B cell (primary cell): ENCODE data around the gene TSG101. TPM values are rescaled to one million over a fixed set of nuclear protein-coding genes. Genes with fewer than 3 reads are reported as not detected.

ENCODE experiments used
- ATAC-seq: fragments of 200-7000 bp; cut with Tn5 transposase; one replicate; pipeline ENCODE4 v1.10.0; 2021; ENCODE audit warnings: low read depth, mild to moderate bottlenecking, moderate number of reproducible peaks, moderate library complexity
- CTCF ChIA-PET: fragments of 350-600 bp; sonication (Branson Sonifier 250); formaldehyde crosslinking; loops from one replicate; lab custom pipeline; 2021; ENCODE audit warnings: antibody characterized with exemption, inconsistent platforms; lab: Charles Lee
- POLR2A ChIA-PET: fragments of 350-600 bp; sonication (Branson Sonifier 250); formaldehyde crosslinking; loops from one replicate; lab custom pipeline; 2021; ENCODE audit warnings: antibody characterized with exemption; lab: Charles Lee
- DNase-seq: peaks from one replicate; pipeline ENCODE4 v3.0.0; 2013
- H2AFZ ChIP-seq: 2 replicates; pipeline ENCODE4 v1.6.1; 2012; ENCODE audit warnings: mild to moderate bottlenecking, low read depth, low read length; ENCODE audit not compliant: insufficient read depth, poor library complexity, severe bottlenecking
- H3K27ac ChIP-seq, 2 donors: 1 replicate in 1 of 2; 2 replicates in 1 of 2; pipeline ENCODE4 v1.5.1; 2012 to 2013; ENCODE audit warnings: low read length in 2 of 2, mild to moderate bottlenecking in 2 of 2, moderate library complexity in 1 of 2
- H3K27me3 ChIP-seq, 4 experiments: fragments of 200-600 bp in 1 of 4; sonication (generic) in 1 of 4; replicated peaks in 1 of 4; 1 replicate in 2 of 4; 2 replicates in 2 of 4; pipeline versions ENCODE4 v1.6.1 to v1.7.0; 2013 to 2016; ENCODE audit warnings: low read length in 3 of 4, mild to moderate bottlenecking in 2 of 4, mixed read lengths in 1 of 4, moderate library complexity in 1 of 4; ENCODE audit not compliant: insufficient read depth in 4 of 4, control insufficient read depth in 3 of 4; ENCODE audit errors: control extremely low read depth in 1 of 4
- H3K36me3 ChIP-seq, 2 experiments: replicated peaks in 1 of 2; 1 replicate in 1 of 2; 2 replicates in 1 of 2; pipeline versions ENCODE4 v1.6.1 to v1.7.1; 2013; ENCODE audit warnings: low read length in 1 of 2; ENCODE audit not compliant: insufficient read depth in 2 of 2, control insufficient read depth in 1 of 2; ENCODE audit errors: control extremely low read depth in 1 of 2, extremely low read depth in 1 of 2
- H3K4me1 ChIP-seq, 2 donors: fragments of 200-600 bp in 1 of 2; sonication (generic) in 1 of 2; 1 replicate in 1 of 2; 2 replicates in 1 of 2; pipeline versions ENCODE4 v1.5.1 to v1.6.1; 2013 to 2017; ENCODE audit warnings: low read length in 2 of 2; ENCODE audit not compliant: control insufficient read depth in 2 of 2, insufficient read depth in 2 of 2
- H3K4me2 ChIP-seq: replicated peaks from 2 replicates; pipeline ENCODE3; 2012; ENCODE audit warnings: mild to moderate bottlenecking, low read depth, low read length; ENCODE audit not compliant: poor library complexity, severe bottlenecking
- H3K4me3 ChIP-seq, 5 experiments: fragments of 200-600 bp in 1 of 5; sonication (generic) in 1 of 5; 1 replicate in 3 of 5; 2 replicates in 2 of 5; pipeline versions ENCODE4 v1.5.1 to v1.7.0; 2011 to 2016; ENCODE audit warnings: low read length in 4 of 5, mild to moderate bottlenecking in 4 of 5, low read depth in 2 of 5, control low read depth in 1 of 5, moderate library complexity in 1 of 5; ENCODE audit not compliant: insufficient read depth in 1 of 5; ENCODE audit errors: control extremely low read depth in 1 of 5, extremely low read depth in 1 of 5
- H3K79me2 ChIP-seq: fragments of 200-600 bp; sonication (generic); one replicate; pipeline ENCODE4 v1.6.0; 2016; ENCODE audit warnings: low read length; ENCODE audit not compliant: control insufficient read depth, insufficient read depth
- H3K9ac ChIP-seq: fragments of 200-600 bp; sonication (generic); 2 replicates; pipeline ENCODE4 v1.6.1; 2017; ENCODE audit warnings: mild to moderate bottlenecking, low read length, moderate library complexity
- H3K9me3 ChIP-seq, 3 donors: one replicate each; pipeline versions ENCODE4 v1.6.1 to v1.7.1; 2013; ENCODE audit warnings: low read length in 2 of 3; ENCODE audit not compliant: control insufficient read depth in 2 of 3, insufficient read depth in 1 of 3; ENCODE audit errors: control extremely low read depth in 1 of 3
- H4K20me1 ChIP-seq: 2 replicates; pipeline ENCODE4 v1.6.0; 2012; ENCODE audit warnings: mild to moderate bottlenecking, low read length; ENCODE audit not compliant: insufficient read depth, control insufficient read depth, poor library complexity, severe bottlenecking
- H3K27ac Mint-ChIP-seq: one replicate; pipeline ENCODE4 v1.8.0; 2021; ENCODE audit warnings: mixed read lengths
- H3K27me3 Mint-ChIP-seq: one replicate; pipeline ENCODE4 v1.8.0; 2021; ENCODE audit warnings: mixed read lengths
- H3K4me1 Mint-ChIP-seq: one replicate; pipeline ENCODE4 v1.8.0; 2021; ENCODE audit warnings: mixed read lengths
- H3K4me3 Mint-ChIP-seq: one replicate; pipeline ENCODE4 v1.8.0; 2021; ENCODE audit warnings: mixed read lengths
- H3K9me3 Mint-ChIP-seq: one replicate; pipeline ENCODE4 v1.8.0; 2022; ENCODE audit warnings: mixed read lengths; ENCODE audit not compliant: insufficient read depth
- EZH2 ChIP-seq: IDR thresholded peaks from 2 replicates; pipeline ENCODE4 v1.6.1; 2012; ENCODE audit warnings: borderline replicate concordance, low read depth, mild to moderate bottlenecking, moderate library complexity, low read length; ENCODE audit not compliant: insufficient read depth, poor library complexity, severe bottlenecking
- WGBS: methylation state at CpG from one replicate; pipeline ENCODE4 v1.1.5; 2013; ENCODE audit warnings: missing lambda C conversion rate; ENCODE audit not compliant: insufficient coverage; 5-methylcytosine and 5-hydroxymethylcytosine counted together
- intact Hi-C: fragments of 100-400 bp; cut with micrococcal nuclease; formaldehyde crosslinking; loops from one replicate; pipeline ENCODE4 v1.10.0; 2022
- polyA minus RNA-seq: library from RNA; depleted of rRNA, polyadenylated mRNA; stranded (reverse); fragments of >200 nt; gene quantifications from 2 replicates; pipeline ENCODE4 v1.2.3, GENCODE V29; 2012
- polyA plus RNA-seq: library from polyadenylated mRNA; depleted of rRNA; stranded (reverse); fragments of >200 nt; gene quantifications from 2 replicates; pipeline ENCODE4 v1.2.3, GENCODE V29; 2012
- total RNA-seq, 2 donors: library from RNA; stranded (reverse); fragments of 120-200 nt in 1 of 2; gene quantifications; 1 replicate in 1 of 2; 2 replicates in 1 of 2; pipeline versions ENCODE4 v1.2.3 to v1.2.4, GENCODE V29; 2013 to 2022
- TF ChIP-seq, protein P1 (sequence below): fragments of 200-600 bp; IDR thresholded peaks from one replicate; pipeline ENCODE4 v1.8.0; 2022; ENCODE audit warnings: antibody characterized with exemption, mild to moderate bottlenecking

TSG101 gene, protein sequence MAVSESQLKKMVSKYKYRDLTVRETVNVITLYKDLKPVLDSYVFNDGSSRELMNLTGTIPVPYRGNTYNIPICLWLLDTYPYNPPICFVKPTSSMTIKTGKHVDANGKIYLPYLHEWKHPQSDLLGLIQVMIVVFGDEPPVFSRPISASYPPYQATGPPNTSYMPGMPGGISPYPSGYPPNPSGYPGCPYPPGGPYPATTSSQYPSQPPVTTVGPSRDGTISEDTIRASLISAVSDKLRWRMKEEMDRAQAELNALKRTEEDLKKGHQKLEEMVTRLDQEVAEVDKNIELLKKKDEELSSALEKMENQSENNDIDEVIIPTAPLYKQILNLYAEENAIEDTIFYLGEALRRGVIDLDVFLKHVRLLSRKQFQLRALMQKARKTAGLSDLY
- total RNA-seq (49.6 and 50.9 TPM in 2 replicates), polyA plus RNA-seq (56.5 and 57.0 TPM in 2 replicates), polyA minus RNA-seq (35.9 and 50.2 TPM in 2 replicates)
- 65.2 TPM for total RNA-seq (2013)

GRCh38 chr11:18526521-18527296 lies at the start of gene TSG101:
TSS of gene TSG101 (minus strand) at chr11:18526942. CDS start at chr11:18526816, 126 bp downstream.
- H3K4me1 Mint-ChIP-seq = peaks cover 45% of the 10 kb centered on the region
- intact Hi-C loops = loop anchor here (1.0 to 10.0 kb wide), 9 partner anchors 61 to 513 kb away; partner anchors contain the start of genes GTF2H1, HPS5, SAA2 and SAAL1
- peak within 1 kb of the TSS; percentile 100 for H3K4me3 Mint-ChIP-seq
- H3K27me3 ChIP-seq = no peaks in the 10 kb centered on the region
- peak within 1 kb of the TSS; percentile 99 for H3K27ac Mint-ChIP-seq
- H2AFZ ChIP-seq = peak within 1 kb of the TSS; percentile 83
- DNase-seq (peak; percentile 98), ATAC-seq (peak; percentile 82)
- peak within 1 kb of the TSS; percentile 76 for H3K4me2 ChIP-seq
- CTCF ChIA-PET = interaction anchor here (0.9 to 1.5 kb wide), 4 partner anchors 107 to 411 kb away, joined by 3 to 5 read pairs (median 4); partner anchors contain the start of gene SPTY2D1
- H4K20me1 ChIP-seq = peaks cover 11% of the 10 kb centered on the region
- H3K36me3 ChIP-seq = peaks cover 0 to 10% of the 10 kb centered on the region in 2 experiments
- H3K9ac ChIP-seq = peak within 1 kb of the TSS; percentile 88
- TF ChIP-seq EZH2 = no peak
- peaks cover 14% of the 10 kb centered on the region in 2 donors for H3K4me1 ChIP-seq
- H3K27me3 Mint-ChIP-seq = no peaks in the 10 kb centered on the region
- H3K79me2 ChIP-seq = peaks cover 52% of the 10 kb centered on the region
- H3K4me3 ChIP-seq = peak within 1 kb of the TSS; percentile 82 to 94 (median 84)
- WGBS = 0% methylated on average over 51 of the region's 57 CpGs
- H3K9me3 Mint-ChIP-seq = no peaks in the 10 kb centered on the region
- H3K9me3 ChIP-seq = no peaks in the 10 kb centered on the region
- POLR2A ChIA-PET = interaction anchor here (0.5 to 1.6 kb wide), 7 partner anchors 10 to 195 kb away, joined by 3 to 10 read pairs (median 4); partner anchors contain the start of genes LDHA and SPTY2D1
- peak within 1 kb of the TSS; percentile 97 to 99 for H3K27ac ChIP-seq

GRCh38 chr11:18575361-18575760 lies 48.6 kb upstream of the TSG101 start:
- Histone ChIP-seq H3K4me1 (no peaks in the 10 kb centered on the region), H3K27me3 (no peaks in the 10 kb centered on the region), H3K27ac (no peak overlapping the region), H3K9ac (no peak overlapping the region), H4K20me1 (no peaks in the 10 kb centered on the region), H3K36me3 (peaks cover 2 to 27% of the 10 kb centered on the region in 2 experiments), H3K4me3 (no peak overlapping the region), H3K79me2 (no peaks in the 10 kb centered on the region), H3K4me2 (no peak overlapping the region), H3K9me3 (no peaks in the 10 kb centered on the region), H2AFZ (no peak overlapping the region)
- TF ChIP-seq EZH2 = no peak
- TF ChIP-seq, protein P1, sequence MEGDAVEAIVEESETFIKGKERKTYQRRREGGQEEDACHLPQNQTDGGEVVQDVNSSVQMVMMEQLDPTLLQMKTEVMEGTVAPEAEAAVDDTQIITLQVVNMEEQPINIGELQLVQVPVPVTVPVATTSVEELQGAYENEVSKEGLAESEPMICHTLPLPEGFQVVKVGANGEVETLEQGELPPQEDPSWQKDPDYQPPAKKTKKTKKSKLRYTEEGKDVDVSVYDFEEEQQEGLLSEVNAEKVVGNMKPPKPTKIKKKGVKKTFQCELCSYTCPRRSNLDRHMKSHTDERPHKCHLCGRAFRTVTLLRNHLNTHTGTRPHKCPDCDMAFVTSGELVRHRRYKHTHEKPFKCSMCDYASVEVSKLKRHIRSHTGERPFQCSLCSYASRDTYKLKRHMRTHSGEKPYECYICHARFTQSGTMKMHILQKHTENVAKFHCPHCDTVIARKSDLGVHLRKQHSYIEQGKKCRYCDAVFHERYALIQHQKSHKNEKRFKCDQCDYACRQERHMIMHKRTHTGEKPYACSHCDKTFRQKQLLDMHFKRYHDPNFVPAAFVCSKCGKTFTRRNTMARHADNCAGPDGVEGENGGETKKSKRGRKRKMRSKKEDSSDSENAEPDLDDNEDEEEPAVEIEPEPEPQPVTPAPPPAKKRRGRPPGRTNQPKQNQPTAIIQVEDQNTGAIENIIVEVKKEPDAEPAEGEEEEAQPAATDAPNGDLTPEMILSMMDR = no peak
- Mint-ChIP-seq H3K27me3 (no peaks in the 10 kb centered on the region), H3K27ac (no peak overlapping the region), H3K4me1 (no peaks in the 10 kb centered on the region), H3K4me3 (no peak overlapping the region), H3K9me3 (no peaks in the 10 kb centered on the region)
- WGBS = no CpG with 5 or more reads among the region's 1 CpG
- ChIA-PET POLR2A (no interaction called here), CTCF (no interaction called here)
- DNase-seq = no peak
- no peak for ATAC-seq
- intact Hi-C loops = no loop called here
